GM13977 (cell line): ENCODE results near the gene CMIP.

ENCODE experiments used
- DNase-seq: peaks from one replicate; pipeline ENCODE4 v3.0.0; 2012; ENCODE audit warnings: low spot score
- CTCF ChIP-seq: IDR thresholded peaks from 2 replicates; pipeline ENCODE4 v1.5.1; 2012; ENCODE audit warnings: mild to moderate bottlenecking, control low read depth; ENCODE audit not compliant: insufficient read depth; ENCODE audit errors: extremely low read depth, missing control alignments
- in situ Hi-C: fragments of 300-500 bp; cut with MboI; formaldehyde crosslinking; loops from one replicate; pipeline ENCODE4 v1.12.0; 2022; ENCODE audit warnings: low sequenced_read_pairs, low pct_unique_long_range_greater_than_20kb, mixed read lengths, inconsistent platforms; ENCODE audit not compliant: unreplicated experiment

Gene CMIP

GRCh38 chr16:81544700-81545271 is 100.2 kb downstream of the CMIP start:
- DNase-seq = no peak
- in situ Hi-C loops = no loop called here

GRCh38 chr16:81545470-81546250 is 101.1 kb downstream of the CMIP start:
- no peak for DNase-seq
- in situ Hi-C loops = no loop called here
- no peak for TF ChIP-seq CTCF

More at GRCh38 chr16:81544700-81545271, 100.2 kb downstream of the CMIP start:
- no peak for TF ChIP-seq CTCF

- in situ Hi-C loops = no loop called here
- no peak for TF ChIP-seq CTCF
Measured at GRCh38 chr16:81546781-81547180, 102.2 kb downstream of the CMIP start.

GRCh38 chr16:81547194-81547938 is 102.8 kb downstream of the CMIP start:
- DNase-seq = no peak
- TF ChIP-seq CTCF = no peak
- in situ Hi-C loops = no loop called here

More at GRCh38 chr16:81546781-81547180, 102.2 kb downstream of the CMIP start:
- no peak for DNase-seq

GRCh38 chr16:81547939-81548216 is 103.3 kb downstream of the CMIP start:
- in situ Hi-C loops = no loop called here
- no peak for DNase-seq
- TF ChIP-seq CTCF = no peak

- no peak for DNase-seq
- no peak for TF ChIP-seq CTCF
- in situ Hi-C loops = no loop called here
Measured at GRCh38 chr16:81548551-81548875, 103.9 kb downstream of the CMIP start.
